MCF 10A (cell line): ENCODE data around the gene USH1G. TPM values are rescaled to one million over a fixed set of nuclear protein-coding genes. Genes with fewer than 3 reads are reported as not detected.
A peak's percentile ranks its signal among the peaks of the same experiment; 100 is the strongest.
"Not testable (repeated sequence)": the region's sequence is repeated elsewhere in the genome, so short reads cannot be mapped to it uniquely, and the experiment has no call there.

Experiments used
- BruUV-seq: library from RNA; stranded (reverse); fragments of 400-500 nt; replicated peaks from 2 replicates; lab custom pipeline; 2021; lab: Mats Ljungman, UMichigan
- CTCF ChIA-PET: fragments of 300-600 bp; sonication (Branson Sonifier 250); formaldehyde crosslinking; extraction: SDS; loops from one replicate; lab custom pipeline; 2021; ENCODE audit warnings: antibody characterized with exemption, inconsistent platforms; lab: Yijun Ruan, JAX
- POLR2A ChIA-PET: fragments of 300-600, 350-650 bp; sonication (Branson Sonifier 250); formaldehyde crosslinking; extraction: SDS; loops from one replicate; lab custom pipeline; 2020; ENCODE audit warnings: antibody characterized with exemption, inconsistent platforms; lab: Yijun Ruan, JAX
- DNase-seq: peaks from one replicate; pipeline ENCODE4 v3.0.0-alpha.2; 2018; ENCODE audit not compliant: unreplicated experiment
- H3K27ac Mint-ChIP-seq: one replicate; pipeline ENCODE4 v1.8.0; 2022; ENCODE audit warnings: mild to moderate bottlenecking, low read depth, mixed read lengths; ENCODE audit not compliant: unreplicated experiment
- H3K27me3 Mint-ChIP-seq: one replicate; pipeline ENCODE4 v1.8.0; 2022; ENCODE audit warnings: mixed read lengths; ENCODE audit not compliant: insufficient read depth, unreplicated experiment
- H3K36me3 Mint-ChIP-seq: one replicate; pipeline ENCODE4 v1.8.0; 2022; ENCODE audit warnings: mild to moderate bottlenecking, moderate library complexity, mixed read lengths; ENCODE audit not compliant: insufficient read depth, unreplicated experiment
- H3K4me1 Mint-ChIP-seq: one replicate; pipeline ENCODE4 v1.8.0; 2022; ENCODE audit warnings: mixed read lengths; ENCODE audit not compliant: insufficient read depth, unreplicated experiment
- H3K4me3 Mint-ChIP-seq: one replicate; pipeline ENCODE4 v1.8.0; 2022; ENCODE audit warnings: mild to moderate bottlenecking, moderate library complexity, mixed read lengths; ENCODE audit not compliant: unreplicated experiment
- H3K9me3 Mint-ChIP-seq: one replicate; pipeline ENCODE4 v1.8.0; 2022; ENCODE audit warnings: mixed read lengths; ENCODE audit not compliant: unreplicated experiment
- CTCF ChIP-seq: fragments of 200-600 bp; IDR thresholded peaks from one replicate; pipeline ENCODE4 v1.8.0; 2022; ENCODE audit warnings: antibody characterized with exemption, mild to moderate bottlenecking; ENCODE audit not compliant: unreplicated experiment
- intact Hi-C: fragments of 100-400 bp; cut with micrococcal nuclease; formaldehyde crosslinking; loops from 2 replicates; pipeline ENCODE4 v1.14.1; 2022
- total RNA-seq: library from RNA; stranded (reverse); gene quantifications from 2 replicates; pipeline ENCODE4 v1.2.3, GENCODE V29; 2022

The USH1G gene
- total RNA-seq, 1 experiment from 2014 or later: not detected

DNA sequence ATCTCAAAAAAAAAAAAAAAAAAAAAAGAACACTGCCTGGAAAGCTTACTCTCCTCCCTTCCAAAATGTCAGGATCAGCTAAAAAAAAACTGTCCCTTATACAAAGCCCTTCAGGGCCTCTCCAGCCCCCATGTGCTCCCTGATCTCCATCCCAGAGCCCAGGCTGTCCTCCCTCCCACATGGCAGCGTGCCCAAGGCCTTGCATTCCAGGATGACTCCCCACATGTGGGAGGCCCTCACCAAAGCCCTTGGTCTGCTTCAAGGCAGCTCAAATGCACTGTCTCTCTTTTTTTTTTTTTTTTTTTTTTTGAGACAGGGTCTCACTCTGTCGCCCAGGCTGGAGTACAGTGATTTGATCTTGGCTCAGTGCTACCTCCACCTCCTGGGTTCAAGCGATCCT is 52.5 kb downstream of the USH1G start:
- peak; percentile 46 for DNase-seq
- no peaks in the 10 kb centered on the region for H3K27me3 Mint-ChIP-seq
- CTCF ChIA-PET: interaction anchor here (1.4 to 1.5 kb wide), 2 partner anchors 79 to 90 kb away, joined by 3 to 7 read pairs; no protein-coding TSS in a partner anchor
- H3K9me3 Mint-ChIP-seq: no peaks in the 10 kb centered on the region
- POLR2A ChIA-PET: no interaction called here
- H3K27ac Mint-ChIP-seq: no peak overlapping the region
- intact Hi-C loops: loop anchor here (5.0 kb wide), 1 partner anchor 332 kb away; no protein-coding TSS in a partner anchor
- H3K4me1 Mint-ChIP-seq: peaks cover 22% of the 10 kb centered on the region
- H3K4me3 Mint-ChIP-seq: no peak overlapping the region
- no TSS peak for BruUV-seq
- no peak for TF ChIP-seq CTCF
- peaks cover 29% of the 10 kb centered on the region for H3K36me3 Mint-ChIP-seq

- Mint-ChIP-seq H3K4me1 (peaks cover 22% of the 10 kb centered on the region), H3K36me3 (peaks cover 33% of the 10 kb centered on the region)
- H3K9me3 Mint-ChIP-seq, POLR2A ChIA-PET, H3K27me3 Mint-ChIP-seq, CTCF ChIA-PET, H3K27ac Mint-ChIP-seq, DNase-seq, BruUV-seq, H3K4me3 Mint-ChIP-seq: not testable (repeated sequence)
- intact Hi-C loops: loop anchor here (5.0 kb wide), 1 partner anchor 332 kb away; no protein-coding TSS in a partner anchor
These were observed 53.0 kb downstream of the USH1G start for GRCh38 chr17:74870028-74870427.

GRCh38 chr17:74868908-74869255 is 54.2 kb downstream of the USH1G start:
- no peak for TF ChIP-seq CTCF
- ChIA-PET POLR2A (interaction anchor here (0.7 kb wide), 1 partner anchor 91 kb away, joined by 3 read pairs; no protein-coding TSS in a partner anchor), CTCF (interaction anchor here (0.6 to 2.0 kb wide), 5 partner anchors 10 to 592 kb away, joined by 3 to 5 read pairs (median 3); no protein-coding TSS in a partner anchor)
- DNase-seq: no peak
- Mint-ChIP-seq H3K4me3 (no peak overlapping the region), H3K27ac (no peak overlapping the region), H3K27me3 (no peaks in the 10 kb centered on the region), H3K9me3 (no peaks in the 10 kb centered on the region), H3K36me3 (peaks cover 36% of the 10 kb centered on the region), H3K4me1 (peaks cover 20% of the 10 kb centered on the region)
- intact Hi-C loops: loop anchor here (10.0 kb wide), 1 partner anchor 304 kb away; the partner anchor contains the start of gene CD300H
- BruUV-seq: no TSS peak

DNA sequence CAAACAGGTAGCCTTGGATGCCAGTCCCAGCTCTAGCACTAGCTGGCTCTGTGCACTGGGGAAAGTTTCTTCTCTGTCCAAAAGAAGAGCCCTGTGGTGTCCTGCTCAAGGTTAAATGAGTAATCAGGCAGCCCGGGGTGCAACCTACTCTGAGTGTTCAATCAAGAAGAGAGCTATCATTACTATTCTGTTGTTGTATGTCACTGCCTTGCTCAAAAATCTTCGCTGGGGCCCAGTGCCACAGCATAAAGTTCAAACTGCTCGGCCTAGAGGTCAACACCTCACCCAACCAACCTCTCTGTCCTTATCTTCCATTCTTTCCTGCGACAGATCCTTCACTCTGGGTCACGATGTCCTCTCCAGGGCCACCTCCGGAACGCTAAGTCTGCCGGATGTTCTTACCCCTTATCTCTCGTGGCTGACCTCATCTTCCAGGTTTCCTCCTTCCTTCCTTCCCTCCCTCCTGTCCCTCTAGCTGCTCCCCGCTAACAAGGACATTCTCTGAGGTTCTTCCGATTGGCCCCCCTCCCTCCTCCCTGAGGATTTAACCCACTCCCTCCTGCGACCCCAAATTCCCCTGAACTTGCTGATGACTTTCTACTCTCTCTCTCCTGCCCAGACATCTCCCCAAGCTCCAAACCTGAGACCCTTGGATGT is 54.7 kb downstream of the USH1G start:
- H3K4me3 Mint-ChIP-seq: no peak overlapping the region
- H3K4me1 Mint-ChIP-seq: peaks cover 18% of the 10 kb centered on the region
- ChIA-PET POLR2A (interaction anchor here (0.7 kb wide), 1 partner anchor 91 kb away, joined by 3 read pairs; no protein-coding TSS in a partner anchor), CTCF (interaction anchor here (0.5 to 2.0 kb wide), 8 partner anchors 10 to 591 kb away, joined by 3 to 5 read pairs (median 3); no protein-coding TSS in a partner anchor)
- TF ChIP-seq CTCF: no peak
- H3K9me3 Mint-ChIP-seq: no peaks in the 10 kb centered on the region
- H3K36me3 Mint-ChIP-seq: peaks cover 35% of the 10 kb centered on the region
- no peak overlapping the region for H3K27ac Mint-ChIP-seq
- intact Hi-C loops: loop anchor here (10.0 kb wide), 1 partner anchor 304 kb away; the partner anchor contains the start of gene CD300H
- no TSS peak for BruUV-seq
- H3K27me3 Mint-ChIP-seq: no peaks in the 10 kb centered on the region
- DNase-seq: no peak
